K562 (cell line): ENCODE measurements around the gene TRNT1. TPM values are rescaled to one million over a fixed set of nuclear protein-coding genes. Genes with fewer than 3 reads are reported as not detected.
A peak's percentile ranks its signal among the peaks of the same experiment; 100 is the strongest.

Experiments
- ATAC-seq: fragments of 200-7000 bp; cut with Tn5 transposase; 3 replicates; pipeline ENCODE4 v1.9.1; 2020; ENCODE audit warnings: moderate library complexity
- BruUV-seq: library from RNA; stranded (reverse); fragments of 400-500 nt; replicated peaks from 2 replicates; lab custom pipeline; 2021; lab: Mats Ljungman, UMichigan
- CTCF ChIA-PET: fragments of 300-600 bp; formaldehyde crosslinking; extraction: SDS; loops from one replicate; lab custom pipeline; 2021; ENCODE audit warnings: low intra/inter-chr PET ratio; lab: Yijun Ruan, JAX
- POLR2A ChIA-PET: fragments of 300-600, 350-650 bp; sonication (Branson Sonifier 250); formaldehyde crosslinking; extraction: SDS; loops from one replicate; lab custom pipeline; 2021; ENCODE audit warnings: antibody characterized with exemption, inconsistent platforms; lab: Yijun Ruan, JAX
- DNase-seq, 4 experiments: peaks; one replicate each; pipeline versions ENCODE4 v3.0.0 to v3.0.0-alpha.2; 2011 to 2018; ENCODE audit warnings: low spot score in 3 of 4, mixed read lengths in 3 of 4; ENCODE audit errors: extremely low read depth in 1 of 4
- FAIRE-seq: peaks from 2 replicates; lab custom pipeline; 2011; peaks lifted over from hg19 to GRCh38; lab: Jason Lieb, UNC
- H2AFZ ChIP-seq: 2 replicates; pipeline ENCODE4 v1.6.0; 2011; ENCODE audit warnings: low read depth, low read length, control low read depth, inconsistent platforms
- H3K27ac ChIP-seq: fragments of 200-600 bp; 3 replicates; pipeline ENCODE4 v1.8.0; 2011; ENCODE audit warnings: low read depth, mild to moderate bottlenecking, control low read depth, inconsistent platforms, low read length, moderate library complexity, mixed read lengths; ENCODE audit errors: extremely low read depth
- H3K27me3 ChIP-seq, 2 experiments: fragments of 300-600 bp in 1 of 2; 2 replicates in 1 of 2; 3 replicates in 1 of 2; pipeline versions ENCODE4 v1.6.0 to v1.8.0; 2011; ENCODE audit warnings: inconsistent platforms in 2 of 2, low read length in 2 of 2, mild to moderate bottlenecking in 1 of 2, mixed read lengths in 1 of 2, moderate library complexity in 1 of 2; ENCODE audit not compliant: control insufficient read depth in 2 of 2, insufficient read depth in 2 of 2
- H3K36me3 ChIP-seq: fragments of 300-600 bp; 3 replicates; pipeline ENCODE4 v1.8.0; 2011; ENCODE audit warnings: mild to moderate bottlenecking, low read length, inconsistent platforms; ENCODE audit not compliant: control insufficient read depth, insufficient read depth
- H3K4me1 ChIP-seq, 2 experiments: fragments of 200-600 bp in 1 of 2; replicated peaks in 1 of 2; 2 replicates in 1 of 2; 3 replicates in 1 of 2; pipeline versions ENCODE4 v1.5.1 to v1.8.0; 2011; ENCODE audit warnings: inconsistent platforms in 2 of 2, low read length in 2 of 2, mild to moderate bottlenecking in 1 of 2, mixed read lengths in 1 of 2, moderate library complexity in 1 of 2; ENCODE audit not compliant: control insufficient read depth in 2 of 2, insufficient read depth in 2 of 2
- H3K4me2 ChIP-seq: 2 replicates; pipeline ENCODE4 v1.6.1; 2011; ENCODE audit warnings: low read length, control low read depth, inconsistent platforms, mixed read lengths; ENCODE audit not compliant: insufficient read depth
- H3K4me3 ChIP-seq: fragments of 200-600 bp; sonication (generic), shearing (Covaris generic); 2 replicates; pipeline ENCODE4 v1.5.1; 2016; ENCODE audit warnings: control low read depth, inconsistent platforms
- H3K79me2 ChIP-seq: fragments of 200-600 bp; 3 replicates; pipeline ENCODE4 v1.8.0; 2011; ENCODE audit warnings: low read length, inconsistent platforms; ENCODE audit not compliant: control insufficient read depth, insufficient read depth
- H3K9ac ChIP-seq, 2 experiments: 2 replicates each; pipeline versions ENCODE4 v1.6.0 to v1.6.1; 2011; ENCODE audit warnings: low read depth in 2 of 2, low read length in 2 of 2, control low read depth in 1 of 2, inconsistent platforms in 1 of 2, mild to moderate bottlenecking in 1 of 2, mixed read lengths in 1 of 2; ENCODE audit not compliant: insufficient read depth in 1 of 2
- H3K9me1 ChIP-seq: one replicate; pipeline ENCODE4 v1.6.0; 2011; ENCODE audit warnings: inconsistent platforms, mild to moderate bottlenecking, low read length, moderate library complexity; ENCODE audit not compliant: control insufficient read depth, insufficient read depth
- H3K9me3 ChIP-seq: replicated peaks from 2 replicates; pipeline ENCODE4 v1.5.1; 2011; ENCODE audit warnings: low read depth, low read length, inconsistent platforms; ENCODE audit not compliant: control insufficient read depth, insufficient read depth
- H4K20me1 ChIP-seq: replicated peaks from 2 replicates; pipeline ENCODE4 v1.6.1; 2011; ENCODE audit warnings: low read length, inconsistent platforms, mixed read lengths; ENCODE audit not compliant: control insufficient read depth, insufficient read depth
- CEBPB ChIP-seq: fragments of 450-650 bp; IDR thresholded peaks from 2 replicates; pipeline ENCODE4 v1.6.1; 2016; ENCODE audit warnings: missing genetic modification characterization, missing compliant biosample characterization
- CEBPG ChIP-seq, 3 experiments: fragments of 200-800 bp in 1 of 3; sonication (Bioruptor generic) in 1 of 3; sonication (generic) in 1 of 3; formaldehyde crosslinking in 1 of 3; IDR thresholded peaks in 2 of 3; conservative IDR thresholded peaks in 1 of 3; 2 replicates each; pipeline versions ENCODE4 v1.6.1 to v1.8.0; 2016 to 2022; ENCODE audit warnings: missing compliant biosample characterization in 2 of 3, missing genetic modification characterization in 2 of 3, mild to moderate bottlenecking in 1 of 3, missing genetic modification reagents in 1 of 3
- EGR1 ChIP-seq: fragments of 450-650 bp; conservative IDR thresholded peaks from 2 replicates; pipeline ENCODE4 v1.6.1; 2017; ENCODE audit warnings: mild to moderate bottlenecking
- FOSL1 ChIP-seq: fragments of 200-800 bp; sonication (Bioruptor generic); conservative IDR thresholded peaks from 2 replicates; pipeline ENCODE4 v1.6.1; 2016; ENCODE audit warnings: missing genetic modification characterization, missing compliant biosample characterization
- HMG20A ChIP-seq: fragments of 450-650 bp; formaldehyde crosslinking; conservative IDR thresholded peaks from 2 replicates; pipeline ENCODE4 v1.4.0; 2020; ENCODE audit warnings: mild to moderate bottlenecking, mixed read lengths
- KLF16 ChIP-seq: IDR thresholded peaks from 2 replicates; pipeline ENCODE4 v1.6.1; 2016; ENCODE audit warnings: antibody characterized with exemption
- L3MBTL2 ChIP-seq: fragments of 450-650 bp; IDR thresholded peaks from 2 replicates; pipeline ENCODE4 v1.6.1; 2016; ENCODE audit warnings: mild to moderate bottlenecking, moderate library complexity
- RAD21 ChIP-seq, 2 experiments: fragments of 250-450 bp in 1 of 2; fragments of 450-650 bp in 1 of 2; sonication (Bioruptor Pico) in 1 of 2; formaldehyde crosslinking in 1 of 2; IDR thresholded peaks in 1 of 2; conservative IDR thresholded peaks in 1 of 2; 2 replicates each; pipeline versions ENCODE4 v1.4.0 to v1.8.0; 2020 to 2022; ENCODE audit warnings: mild to moderate bottlenecking in 2 of 2, moderate library complexity in 1 of 2
- ZBTB11 ChIP-seq, 3 experiments: fragments of 200-800 bp in 1 of 3; fragments of 250-450 bp in 1 of 3; fragments of 450-650 bp in 1 of 3; sonication (Bioruptor Pico) in 1 of 3; sonication (Bioruptor generic) in 1 of 3; formaldehyde crosslinking in 1 of 3; IDR thresholded peaks; 2 replicates each; pipeline versions ENCODE4 v1.6.1 to v1.8.0; 2016 to 2022; ENCODE audit warnings: mild to moderate bottlenecking in 2 of 3, missing genetic modification characterization in 2 of 3, missing compliant biosample characterization in 1 of 3, moderate library complexity in 1 of 3
- ZFP91 ChIP-seq: sonication (generic); formaldehyde crosslinking; IDR thresholded peaks from 2 replicates; pipeline ENCODE4 v1.8.0; 2022; ENCODE audit warnings: mild to moderate bottlenecking, missing genetic modification reagents
- ZNF639 ChIP-seq, 2 experiments: fragments of 200-800 bp in 1 of 2; sonication (Bioruptor generic) in 1 of 2; sonication (generic) in 1 of 2; formaldehyde crosslinking in 1 of 2; IDR thresholded peaks in 1 of 2; conservative IDR thresholded peaks in 1 of 2; 2 replicates each; pipeline versions ENCODE4 v1.5.0 to v1.6.1; 2016 to 2020; ENCODE audit warnings: missing compliant biosample characterization in 1 of 2, missing genetic modification characterization in 1 of 2, missing genetic modification reagents in 1 of 2
- WGBS: fragments of 100-300 bp; shearing (Covaris generic); methylation state at CpG from one replicate; pipeline ENCODE4 v1.1.6; 2016; ENCODE audit warnings: low coverage, mixed read lengths; ENCODE audit not compliant: insufficient coverage; ENCODE audit errors: missing lambda C conversion rate; 5-methylcytosine and 5-hydroxymethylcytosine counted together
- in situ Hi-C: fragments of 300-500 bp; cut with MboI; formaldehyde crosslinking; loops from 4 replicates; pipeline ENCODE4 v1.15.0; 2018; ENCODE audit warnings: inconsistent platforms, mixed read lengths
- intact Hi-C: fragments of 100-400 bp; cut with micrococcal nuclease; formaldehyde crosslinking; loops from 2 replicates; pipeline ENCODE4 v1.14.2; 2022
- polyA plus RNA-seq, 8 experiments: library from polyadenylated mRNA; depleted of rRNA in 4 of 8; stranded (reverse) in 5 of 8; unstranded in 3 of 8; fragments of >200 nt; fragmentation: Nextera tagmentation in 2 of 8; fragmentation: Illumina TruSeq in 1 of 8; extraction: Ambion mirVana in 2 of 8; extraction: Trizol in 1 of 8; gene quantifications; 2 replicates each; pipeline versions ENCODE4 v1.2.1 to v1.2.3, GENCODE V29; 2011 to 2014; ENCODE audit warnings: inconsistent platforms in 1 of 8, missing spikeins in 1 of 8
- total RNA-seq, 7 experiments: library from RNA; depleted of rRNA in 6 of 7; stranded (reverse); fragments of >200 nt in 6 of 7; fragmentation: Illumina TruSeq in 2 of 7; extraction: Trizol in 2 of 7; gene quantifications; 2 replicates each; pipeline versions ENCODE4 v1.2.1 to v1.2.3, GENCODE V29; 2011 to 2021; ENCODE audit warnings: low replicate concordance in 1 of 7

Gene TRNT1
- total and polyA plus RNA-seq, 9 of the 15 experiments (the other 6 are each of a cell fraction or from before 2014, with no cell fraction given) = 38.1 to 58.2 (median 47.4) TPM

- Histone ChIP-seq H3K79me2 (peaks cover 40% of the 10 kb centered on the region), H3K36me3 (peaks cover 6% of the 10 kb centered on the region; the same call in 1 of the 3 replicates), H3K9me1 (no peaks in the 10 kb centered on the region), H2AFZ (peak overlapping the region; percentile 99), H3K4me3 (no peak overlapping the region), H3K9ac (no peak overlapping the region), H3K4me1 (peaks cover 4 to 18% of the 10 kb centered on the region in 2 experiments; a peak in 3 of 5 replicates), H3K4me2 (no peak overlapping the region), H3K27ac (no peak overlapping the region), H3K27me3 (no peaks in the 10 kb centered on the region; a peak in 1 of 5 replicates), H3K9me3 (no peaks in the 10 kb centered on the region), H4K20me1 (no peaks in the 10 kb centered on the region; the same call in 1 of the 2 replicates)
- BruUV-seq = no TSS peak
- intact Hi-C loops = no loop called here
- ChIA-PET POLR2A (no interaction called here), CTCF (no interaction called here)
- TF ChIP-seq CEBPG (CRISPR knock-in tag; IDR thresholded peaks at IDR 0.05) (no peak), CEBPG (tag; conservative IDR thresholded peaks at IDR 0.05 in 1 of 2, IDR thresholded peaks at IDR 0.05 in 1 of 2) (peak in 1 of 2 experiments; percentile 10; a peak in 1 of 4 replicates), ZFP91 (CRISPR knock-in tag) (no peak), FOSL1 (tag) (peak; percentile 76), EGR1 (peak; percentile 45), HMG20A (CRISPR knock-in tag) (no peak), RAD21 (CRISPR knock-in tag; conservative IDR thresholded peaks at IDR 0.05 in 1 of 2, IDR thresholded peaks at IDR 0.05 in 1 of 2) (no peak), ZNF639 (CRISPR knock-in tag; conservative IDR thresholded peaks at IDR 0.05 in 1 of 2, IDR thresholded peaks at IDR 0.05 in 1 of 2) (0 out of 4 replicates have a peak, but pooled peaks of 1 of the 2 experiments have one; percentile 44), CEBPB (tag) (peak; percentile 44), KLF16 (no peak), L3MBTL2 (no peak), ZBTB11 (CRISPR knock-in tag; IDR thresholded peaks at IDR 0.05) (no peak)
- ATAC-seq = no peak
- 43% methylated on average over 9 of the region's 9 CpGs for WGBS
- in situ Hi-C loops = no loop called here
- no peak for FAIRE-seq
- no peak for DNase-seq
Measured at GRCh38 chr3:3180456-3180855, 53.7 kb downstream of the TRNT1 start.
